GM12801 (cell line): ENCODE data around the gene C6orf52.

Experiments
- CTCF ChIP-seq: IDR thresholded peaks from one replicate; pipeline ENCODE4 v1.5.1; 2011; ENCODE audit warnings: control low read depth; ENCODE audit not compliant: insufficient read length; ENCODE audit errors: extremely low read depth

C6orf52 gene

GRCh38 chr6:10694302-10695085 is at the start of gene C6orf52, which contains the start of gene PAK1IP1:
Gene C6orf52, minus strand, starts transcription at chr6:10694616. Its CDS starts 7,066 bp downstream, at chr6:10687550.
Gene PAK1IP1, plus strand, starts transcription at chr6:10694972. Its CDS starts 14 bp downstream, at chr6:10694986.
- no peak for TF ChIP-seq CTCF

DNA sequence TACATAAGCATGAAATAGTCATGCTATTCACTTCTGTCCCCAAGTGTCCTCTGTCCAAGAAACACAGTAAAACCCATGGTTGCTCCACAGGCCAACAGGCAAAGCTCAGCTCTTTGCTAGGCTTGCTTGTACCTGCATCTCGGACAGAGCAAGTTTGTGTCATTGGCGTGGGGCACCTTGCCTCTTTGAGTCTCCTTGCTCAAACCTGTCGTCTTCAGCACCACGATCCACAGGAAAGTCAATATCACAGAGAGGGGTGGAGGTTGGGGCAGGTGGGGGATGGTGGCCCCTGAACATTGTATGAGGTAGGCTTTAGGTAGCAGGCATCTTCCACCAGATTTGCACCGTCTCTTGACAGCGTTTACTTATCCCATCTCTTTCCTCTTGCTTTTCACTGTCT is 49.1 kb upstream of the C6orf52 start:
- no peak for TF ChIP-seq CTCF

DNA sequence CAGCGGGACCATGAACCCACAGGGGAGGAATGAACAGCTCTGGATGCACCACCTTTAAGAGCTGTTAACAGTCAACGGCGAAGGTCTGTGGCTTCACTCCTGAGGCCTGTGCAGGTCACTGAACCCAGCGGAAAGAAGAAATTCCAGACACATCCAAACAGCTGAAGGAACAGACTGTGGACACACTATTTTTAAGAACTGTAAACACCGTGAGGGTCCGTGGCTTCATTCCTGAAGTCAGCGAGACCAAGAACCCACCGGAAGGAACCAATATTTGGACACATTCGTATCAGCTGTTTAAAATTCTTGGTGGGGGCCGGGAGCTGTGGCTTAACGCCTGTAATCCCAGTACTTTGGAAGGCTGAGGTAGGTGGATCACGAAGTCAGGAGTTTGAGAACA is 47.8 kb upstream of the C6orf52 start:
- no peak for TF ChIP-seq CTCF

DNA sequence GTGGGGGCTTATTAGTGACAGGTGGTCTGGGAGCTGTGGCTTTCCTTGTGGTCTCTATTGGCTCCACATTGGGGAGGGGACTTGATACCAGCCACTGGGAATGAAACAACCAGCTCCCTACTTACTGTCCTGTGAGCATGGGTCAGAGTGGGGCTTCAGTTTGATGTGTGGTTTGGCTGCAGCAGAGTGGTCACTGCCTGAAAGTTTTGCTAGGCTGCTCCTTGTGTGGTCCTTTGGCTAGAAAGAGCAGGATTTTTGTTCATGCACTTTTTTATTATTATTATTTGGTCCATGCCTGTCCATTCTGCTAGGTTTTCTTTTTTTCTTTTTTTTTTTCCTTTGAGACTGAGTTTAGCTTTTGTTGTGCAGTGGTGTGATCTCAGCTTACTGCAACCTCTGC is 45.6 kb upstream of the C6orf52 start:
- TF ChIP-seq CTCF = no peak

GRCh38 chr6:10736731-10737130 is 42.3 kb upstream of the C6orf52 start:
- no peak for TF ChIP-seq CTCF

GRCh38 chr6:10733863-10734262 is 39.4 kb upstream of the C6orf52 start:
- TF ChIP-seq CTCF = no peak

- no peak for TF ChIP-seq CTCF
Observed at GRCh38 chr6:10733151-10733715, 38.8 kb upstream of the C6orf52 start.
